ENCODE measurements around the gene CKAP4. TPM values are rescaled to one million over a fixed set of nuclear protein-coding genes. Genes with fewer than 3 reads are reported as not detected.
A peak's percentile ranks its signal among the peaks of the same experiment; 100 is the strongest.
"Not testable (repeated sequence)": the region's sequence is repeated elsewhere in the genome, so short reads cannot be mapped to it uniquely, and the experiment has no call there.

The CKAP4 gene
- total and polyA plus RNA-seq, 2 donors (not counting 1 experiment from before 2014, with no cell fraction given), result 7.4 to 29.2 TPM

GRCh38 chr12:106288101-106288493 is 40.3 kb upstream of the CKAP4 start:
- no peak for DNase-seq
- no CpG with 5 or more reads among the region's 1 CpG for WGBS (ENCODE audit: insufficient coverage)
- CTCF ChIA-PET, result interaction anchor here (0.6 kb wide), 1 partner anchor 19 kb away, joined by 3 read pairs; no protein-coding TSS in a partner anchor
- Histone ChIP-seq H3K27me3 (replicated peaks in 1 of 4; ENCODE audit: control extremely low read depth in 1 of 4, control insufficient read depth in 3 of 4, insufficient read depth in 4 of 4, low read length in 3 of 4) (peaks cover 0 to 8% (median 0%) of the 10 kb centered on the region in 4 experiments), H2AFZ (ENCODE audit: insufficient read depth, low read depth, low read length, poor library complexity, severe bottlenecking) (no peak overlapping the region), H3K36me3 (replicated peaks in 1 of 2; ENCODE audit: control extremely low read depth in 1 of 2, control insufficient read depth in 1 of 2, extremely low read depth in 1 of 2, insufficient read depth in 2 of 2, low read length in 1 of 2) (no peaks in the 10 kb centered on the region), H3K4me3 (ENCODE audit: control extremely low read depth in 1 of 5, extremely low read depth in 1 of 5, insufficient read depth in 1 of 5, low read depth in 2 of 5, low read length in 4 of 5) (no peak overlapping the region), H4K20me1 (ENCODE audit: control insufficient read depth, insufficient read depth, low read length, poor library complexity, severe bottlenecking) (no peaks in the 10 kb centered on the region), H3K4me1 (ENCODE audit: control insufficient read depth in 2 of 2, insufficient read depth in 2 of 2, low read length in 2 of 2) (peaks cover 7 to 8% of the 10 kb centered on the region in 2 donors), H3K27ac (ENCODE audit: low read length in 2 of 2) (no peak overlapping the region), H3K4me2 (replicated peaks; ENCODE audit: low read depth, low read length, poor library complexity, severe bottlenecking) (no peak overlapping the region), H3K79me2 (ENCODE audit: control insufficient read depth, insufficient read depth, low read length) (no peaks in the 10 kb centered on the region), H3K9ac (ENCODE audit: low read length) (no peak overlapping the region), H3K9me3 (ENCODE audit: control extremely low read depth in 1 of 3, control insufficient read depth in 2 of 3, insufficient read depth in 1 of 3, low read length in 2 of 3) (no peaks in the 10 kb centered on the region)
- Mint-ChIP-seq H3K27me3 (peaks cover 18% of the 10 kb centered on the region), H3K4me1 (peaks cover 39% of the 10 kb centered on the region), H3K9me3 (ENCODE audit: insufficient read depth) (no peaks in the 10 kb centered on the region), H3K4me3 (no peak overlapping the region), H3K27ac (no peak overlapping the region)
- ATAC-seq (ENCODE audit: low read depth), result no peak
- POLR2A ChIA-PET, result interaction anchor here (0.6 to 1.2 kb wide), 2 partner anchors 14 to 51 kb away, joined by 4 read pairs; no protein-coding TSS in a partner anchor
- intact Hi-C loops (cut with micrococcal nuclease), result no loop called here
- TF ChIP-seq CTCF (IDR thresholded peaks at IDR 0.05) (no peak), EZH2 (IDR thresholded peaks at IDR 0.05; ENCODE audit: borderline replicate concordance, insufficient read depth, low read depth, low read length, poor library complexity, severe bottlenecking) (no peak)

- Mint-ChIP-seq H3K4me3 (no peak overlapping the region), H3K27ac (no peak overlapping the region), H3K27me3 (peaks cover 20% of the 10 kb centered on the region), H3K4me1 (peaks cover 41% of the 10 kb centered on the region), H3K9me3 (ENCODE audit: insufficient read depth) (peaks cover under 1% of the 10 kb centered on the region)
- Histone ChIP-seq H3K4me2 (replicated peaks; ENCODE audit: low read depth, low read length, poor library complexity, severe bottlenecking) (no peak overlapping the region), H3K4me3 (ENCODE audit: control extremely low read depth in 1 of 5, extremely low read depth in 1 of 5, insufficient read depth in 1 of 5, low read depth in 2 of 5, low read length in 4 of 5) (no peak overlapping the region), H3K27ac (ENCODE audit: low read length in 2 of 2) (no peak overlapping the region), H3K9me3 (ENCODE audit: control extremely low read depth in 1 of 3, control insufficient read depth in 2 of 3, insufficient read depth in 1 of 3, low read length in 2 of 3) (peaks cover 0 to 3% (median 1%) of the 10 kb centered on the region in 3 donors), H3K79me2 (ENCODE audit: control insufficient read depth, insufficient read depth, low read length) (no peaks in the 10 kb centered on the region), H2AFZ (ENCODE audit: insufficient read depth, low read depth, low read length, poor library complexity, severe bottlenecking) (no peak overlapping the region), H3K4me1 (ENCODE audit: control insufficient read depth in 2 of 2, insufficient read depth in 2 of 2, low read length in 2 of 2) (peaks cover 7 to 8% of the 10 kb centered on the region in 2 donors), H4K20me1 (ENCODE audit: control insufficient read depth, insufficient read depth, low read length, poor library complexity, severe bottlenecking) (no peaks in the 10 kb centered on the region), H3K27me3 (replicated peaks in 1 of 4; ENCODE audit: control extremely low read depth in 1 of 4, control insufficient read depth in 3 of 4, insufficient read depth in 4 of 4, low read length in 3 of 4) (peaks cover 0 to 11% (median 0%) of the 10 kb centered on the region in 4 experiments), H3K9ac (ENCODE audit: low read length) (no peak overlapping the region), H3K36me3 (replicated peaks in 1 of 2; ENCODE audit: control extremely low read depth in 1 of 2, control insufficient read depth in 1 of 2, extremely low read depth in 1 of 2, insufficient read depth in 2 of 2, low read length in 1 of 2) (no peaks in the 10 kb centered on the region)
- ATAC-seq (ENCODE audit: low read depth) (no peak), DNase-seq (no peak)
- TF ChIP-seq CTCF (IDR thresholded peaks at IDR 0.05) (no peak), EZH2 (IDR thresholded peaks at IDR 0.05; ENCODE audit: borderline replicate concordance, insufficient read depth, low read depth, low read length, poor library complexity, severe bottlenecking) (no peak)
- no CpG with 5 or more reads among the region's 1 CpG for WGBS (ENCODE audit: insufficient coverage)
- intact Hi-C loops (cut with micrococcal nuclease), result no loop called here
- ChIA-PET POLR2A (no interaction called here), CTCF (interaction anchor here (0.6 kb wide), 1 partner anchor 18 kb away, joined by 3 read pairs; no protein-coding TSS in a partner anchor)
Measured at GRCh38 chr12:106287364-106287763, 39.5 kb upstream of the CKAP4 start.

- ATAC-seq (ENCODE audit: low read depth); H3K4me3 ChIP-seq (ENCODE audit: control extremely low read depth in 1 of 5, extremely low read depth in 1 of 5, insufficient read depth in 1 of 5, low read depth in 2 of 5, low read length in 4 of 5); H3K27ac Mint-ChIP-seq; H3K79me2 ChIP-seq (ENCODE audit: control insufficient read depth, insufficient read depth, low read length); H3K27ac ChIP-seq (ENCODE audit: low read length in 2 of 2); H3K9ac ChIP-seq (ENCODE audit: low read length); H4K20me1 ChIP-seq (ENCODE audit: control insufficient read depth, insufficient read depth, low read length, poor library complexity, severe bottlenecking); DNase-seq; H3K9me3 Mint-ChIP-seq (ENCODE audit: insufficient read depth); H3K4me1 ChIP-seq (ENCODE audit: control insufficient read depth in 2 of 2, insufficient read depth in 2 of 2, low read length in 2 of 2); H3K36me3 ChIP-seq (replicated peaks in 1 of 2; ENCODE audit: control extremely low read depth in 1 of 2, control insufficient read depth in 1 of 2, extremely low read depth in 1 of 2, insufficient read depth in 2 of 2, low read length in 1 of 2); H3K4me2 ChIP-seq (replicated peaks; ENCODE audit: low read depth, low read length, poor library complexity, severe bottlenecking); H3K9me3 ChIP-seq (ENCODE audit: control extremely low read depth in 1 of 3, control insufficient read depth in 2 of 3, insufficient read depth in 1 of 3, low read length in 2 of 3); H2AFZ ChIP-seq (ENCODE audit: insufficient read depth, low read depth, low read length, poor library complexity, severe bottlenecking): not testable (repeated sequence)
- peak overlapping the region; percentile 52 for H3K4me3 Mint-ChIP-seq
- intact Hi-C loops (cut with micrococcal nuclease), result loop anchor here (1.0 kb wide), 1 partner anchor 15 kb away; no protein-coding TSS in a partner anchor
- ChIA-PET POLR2A (interaction anchor here (1.7 kb wide), 1 partner anchor 15 kb away, joined by 7 read pairs; no protein-coding TSS in a partner anchor), CTCF (interaction anchor here (0.7 to 16.6 kb wide), 3 partner anchors 13 to 1097 kb away, joined by 3 to 393 read pairs (median 158); partner anchors contain the start of gene TCP11L2)
- peaks cover 42% of the 10 kb centered on the region for H3K4me1 Mint-ChIP-seq
- H3K27me3 Mint-ChIP-seq, result peaks cover 20% of the 10 kb centered on the region
- peaks cover 0 to 11% (median 0%) of the 10 kb centered on the region in 4 experiments for H3K27me3 ChIP-seq (replicated peaks in 1 of 4; ENCODE audit: control extremely low read depth in 1 of 4, control insufficient read depth in 3 of 4, insufficient read depth in 4 of 4, low read length in 3 of 4)
- 100% methylated on average over 9 of the region's 14 CpGs for WGBS (ENCODE audit: insufficient coverage)
Measured at GRCh38 chr12:106286576-106287162, 38.8 kb upstream of the CKAP4 start.

All from B cell (primary cell).